Endothelial cell of umbilical vein (primary cell): ENCODE results near the gene RBMY1E.
"Not testable (repeated sequence)": the region's sequence is repeated elsewhere in the genome, so short reads cannot be mapped to it uniquely, and the experiment has no call there.

ENCODE experiments used
- EZH2 ChIP-seq: IDR thresholded peaks from 2 replicates; pipeline ENCODE4 v1.6.1; 2012; ENCODE audit warnings: borderline replicate concordance, low read depth, mild to moderate bottlenecking, moderate library complexity, low read length, inconsistent platforms; ENCODE audit not compliant: severe bottlenecking
- FOS ChIP-seq: IDR thresholded peaks from 2 replicates; pipeline ENCODE4 v1.6.1; 2011; ENCODE audit warnings: mild to moderate bottlenecking, low read length, moderate library complexity, borderline replicate concordance; ENCODE audit not compliant: insufficient read depth
- GATA2 ChIP-seq: IDR thresholded peaks from 2 replicates; pipeline ENCODE4 v1.7.0; 2011; ENCODE audit warnings: low read depth, mild to moderate bottlenecking, moderate library complexity, mixed read lengths, low read length; ENCODE audit not compliant: insufficient read length, insufficient read depth
- JUN ChIP-seq: IDR thresholded peaks from 2 replicates; pipeline ENCODE4 v1.6.1; 2011; ENCODE audit warnings: borderline replicate concordance, low read depth; ENCODE audit not compliant: insufficient read length, insufficient read depth
- MAX ChIP-seq: IDR thresholded peaks from 2 replicates; pipeline ENCODE4 v1.6.1; 2011; ENCODE audit not compliant: insufficient read depth, insufficient read length
- POLR2A ChIP-seq: IDR thresholded peaks from 2 replicates; pipeline ENCODE4 v1.6.1; 2012; ENCODE audit warnings: low read depth, mild to moderate bottlenecking, control low read depth, low read length
- POLR2AphosphoS5 ChIP-seq: IDR thresholded peaks from 2 replicates; pipeline ENCODE4 v1.6.1; 2012; ENCODE audit warnings: low read depth, mild to moderate bottlenecking, control low read depth, low read length, moderate library complexity; ENCODE audit not compliant: insufficient read depth
- TF ChIP-seq, protein P1 (sequence below), 2 donors: IDR thresholded peaks; 1 replicate in 1 of 2; 2 replicates in 1 of 2; pipeline ENCODE4 v1.5.1; 2011; ENCODE audit warnings: low read length in 2 of 2, mild to moderate bottlenecking in 2 of 2, moderate library complexity in 2 of 2, control low read depth in 1 of 2, inconsistent platforms in 1 of 2, low read depth in 1 of 2; ENCODE audit not compliant: insufficient read depth in 1 of 2; ENCODE audit errors: extremely low read depth in 1 of 2

DNA sequence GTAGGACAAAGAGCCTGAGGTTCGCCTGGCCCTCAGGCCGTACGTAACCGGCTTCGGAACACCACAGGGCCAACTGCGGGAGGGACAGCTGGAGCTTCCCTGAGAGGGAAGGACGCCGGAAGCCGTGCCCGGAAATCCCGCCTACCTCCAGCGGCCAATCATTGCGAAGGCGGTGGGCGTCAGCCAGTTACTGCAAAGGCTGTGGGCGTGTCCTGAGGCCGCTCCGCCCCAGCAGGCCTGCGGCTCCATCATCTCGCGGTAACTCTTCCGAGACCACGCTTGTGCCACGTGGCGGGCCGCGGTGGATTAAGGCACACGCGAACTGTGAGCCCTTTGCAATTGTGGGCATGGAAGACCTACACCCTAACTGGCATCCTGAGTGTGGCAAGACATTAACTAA, at the start of gene RBMY1E:
- not testable (repeated sequence) for TF ChIP-seq POLR2A, EZH2, POLR2AphosphoS5, MAX, JUN, FOS, GATA2
- TF ChIP-seq, protein P1, sequence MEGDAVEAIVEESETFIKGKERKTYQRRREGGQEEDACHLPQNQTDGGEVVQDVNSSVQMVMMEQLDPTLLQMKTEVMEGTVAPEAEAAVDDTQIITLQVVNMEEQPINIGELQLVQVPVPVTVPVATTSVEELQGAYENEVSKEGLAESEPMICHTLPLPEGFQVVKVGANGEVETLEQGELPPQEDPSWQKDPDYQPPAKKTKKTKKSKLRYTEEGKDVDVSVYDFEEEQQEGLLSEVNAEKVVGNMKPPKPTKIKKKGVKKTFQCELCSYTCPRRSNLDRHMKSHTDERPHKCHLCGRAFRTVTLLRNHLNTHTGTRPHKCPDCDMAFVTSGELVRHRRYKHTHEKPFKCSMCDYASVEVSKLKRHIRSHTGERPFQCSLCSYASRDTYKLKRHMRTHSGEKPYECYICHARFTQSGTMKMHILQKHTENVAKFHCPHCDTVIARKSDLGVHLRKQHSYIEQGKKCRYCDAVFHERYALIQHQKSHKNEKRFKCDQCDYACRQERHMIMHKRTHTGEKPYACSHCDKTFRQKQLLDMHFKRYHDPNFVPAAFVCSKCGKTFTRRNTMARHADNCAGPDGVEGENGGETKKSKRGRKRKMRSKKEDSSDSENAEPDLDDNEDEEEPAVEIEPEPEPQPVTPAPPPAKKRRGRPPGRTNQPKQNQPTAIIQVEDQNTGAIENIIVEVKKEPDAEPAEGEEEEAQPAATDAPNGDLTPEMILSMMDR (IDR thresholded peaks at IDR 0.05; ENCODE audit: extremely low read depth in 1 of 2, insufficient read depth in 1 of 2, low read depth in 1 of 2, low read length in 2 of 2), result not testable (repeated sequence)
